AG04449 (cell line): ENCODE data around the gene CHRDL2.

Experiments used
- CTCF ChIA-PET: fragments of 350-600 bp; formaldehyde crosslinking; extraction: SDS; loops from one replicate; lab custom pipeline; 2021; ENCODE audit warnings: antibody characterized with exemption; lab: Yijun Ruan, JAX
- POLR2A ChIA-PET: fragments of 400-600, 350-600 bp; formaldehyde crosslinking; extraction: SDS; loops from one replicate; lab custom pipeline; 2020; ENCODE audit warnings: antibody characterized with exemption, inconsistent platforms; lab: Yijun Ruan, JAX
- DNase-seq: peaks from one replicate; pipeline ENCODE4 v3.0.0-alpha.2; 2010; ENCODE audit warnings: low read depth, low spot score
- H3K4me3 ChIP-seq: 2 replicates; pipeline ENCODE4 v1.5.1; 2011; ENCODE audit warnings: low read depth, mild to moderate bottlenecking, control low read depth, low read length
- CTCF ChIP-seq: IDR thresholded peaks from one replicate; pipeline ENCODE4 v1.5.1; 2011; ENCODE audit warnings: mild to moderate bottlenecking, moderate library complexity, low read length, control low read depth, inconsistent platforms; ENCODE audit not compliant: insufficient read depth; ENCODE audit errors: missing control alignments

CHRDL2 gene

GRCh38 chr11:74731301-74732094, at the start of gene CHRDL2:
Gene CHRDL2, minus strand, starts transcription at chr11:74731426. Its CDS starts 538 bp downstream, at chr11:74730888.
- TF ChIP-seq CTCF, result no peak
- DNase-seq, result no peak
- ChIA-PET CTCF (interaction anchor here (0.9 to 5.0 kb wide), 8 partner anchors 7 to 120 kb away, joined by 3 to 19 read pairs (median 4); no protein-coding TSS in a partner anchor), POLR2A (no interaction called here)
- peak within 1 kb of the TSS; percentile 37 for H3K4me3 ChIP-seq

GRCh38 chr11:74780248-74781005, 49.2 kb upstream of the CHRDL2 start:
- no peak for TF ChIP-seq CTCF
- ChIA-PET POLR2A (interaction anchor here (0.8 kb wide), 1 partner anchor 12 kb away, joined by 3 read pairs; no protein-coding TSS in a partner anchor), CTCF (interaction anchor here (1.0 to 1.6 kb wide), 2 partner anchors 39 to 52 kb away, joined by 3 read pairs; no protein-coding TSS in a partner anchor)
- no peak for DNase-seq
- H3K4me3 ChIP-seq, result no peak overlapping the region

- CTCF ChIA-PET, result no interaction called here
- POLR2A ChIA-PET, result no interaction called here
- no peak for DNase-seq
- H3K4me3 ChIP-seq, result no peak overlapping the region
- TF ChIP-seq CTCF, result no peak
These were observed 47.4 kb upstream of the CHRDL2 start for GRCh38 chr11:74778581-74778980.

GRCh38 chr11:74777877-74778276, 46.7 kb upstream of the CHRDL2 start:
- ChIA-PET CTCF (no interaction called here), POLR2A (no interaction called here)
- H3K4me3 ChIP-seq, result no peak overlapping the region
- DNase-seq, result no peak
- no peak for TF ChIP-seq CTCF

GRCh38 chr11:74777038-74777437, 45.8 kb upstream of the CHRDL2 start:
- POLR2A ChIA-PET, result no interaction called here
- no peak for TF ChIP-seq CTCF
- no peak for DNase-seq
- H3K4me3 ChIP-seq, result no peak overlapping the region
- CTCF ChIA-PET, result interaction anchor here (0.7 kb wide), 1 partner anchor 20 kb away, joined by 4 read pairs; no protein-coding TSS in a partner anchor

- ChIA-PET CTCF (interaction anchor here (0.7 kb wide), 1 partner anchor 21 kb away, joined by 4 read pairs; no protein-coding TSS in a partner anchor), POLR2A (no interaction called here)
- no peak overlapping the region for H3K4me3 ChIP-seq
- TF ChIP-seq CTCF, result no peak
- DNase-seq, result no peak
These were observed 45.3 kb upstream of the CHRDL2 start for GRCh38 chr11:74776546-74776945.
